Measurements from ENCODE around the gene MSI2.

Gene MSI2

GRCh38 chr17:57628421-57628820, 372.1 kb downstream of the MSI2 start:
- Histone ChIP-seq H3K9ac (ENCODE audit: low read depth, low read length) (no peak overlapping the region), H3K4me1 (ENCODE audit: control insufficient read depth, insufficient read depth, low read length) (peaks cover 2% of the 10 kb centered on the region), H3K9me3 (replicated peaks; ENCODE audit: low read length) (no peaks in the 10 kb centered on the region), H3K27me3 (ENCODE audit: control insufficient read depth, insufficient read depth, low read length) (no peaks in the 10 kb centered on the region), H3K36me3 (ENCODE audit: insufficient read depth, low read length) (peaks cover 12% of the 10 kb centered on the region), H3K4me2 (ENCODE audit: low read length) (no peak overlapping the region), H3K4me3 (ENCODE audit: low read length) (no peak overlapping the region)

DNA sequence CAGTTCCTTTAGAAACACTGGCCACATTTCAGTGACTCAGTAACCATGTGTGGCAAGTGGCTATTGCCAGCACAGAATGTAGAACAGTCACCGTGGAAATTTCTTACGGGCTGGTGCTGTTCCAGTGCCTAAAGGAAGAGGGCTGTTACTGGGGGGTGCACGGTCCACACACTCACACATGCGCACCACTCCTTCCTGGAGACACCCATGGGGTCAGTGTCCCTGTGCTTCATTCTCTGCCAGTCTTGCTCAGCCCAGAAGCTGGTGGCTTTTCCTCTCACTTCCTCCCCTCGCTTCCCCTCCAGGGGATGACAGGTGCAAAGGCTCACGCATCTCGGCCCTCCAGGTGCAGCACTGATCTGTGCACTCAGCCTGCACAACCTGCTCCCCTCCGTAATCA, 373.1 kb downstream of the MSI2 start:
- peaks cover 12% of the 10 kb centered on the region for H3K36me3 ChIP-seq (ENCODE audit: insufficient read depth, low read length)
- H3K4me1 ChIP-seq (ENCODE audit: control insufficient read depth, insufficient read depth, low read length) = no peaks in the 10 kb centered on the region
- no peak overlapping the region for H3K4me2 ChIP-seq (ENCODE audit: low read length)
- H3K9me3 ChIP-seq (replicated peaks; ENCODE audit: low read length) = peaks cover 1% of the 10 kb centered on the region
- H3K9ac ChIP-seq (ENCODE audit: low read depth, low read length) = no peak overlapping the region
- no peak overlapping the region for H3K4me3 ChIP-seq (ENCODE audit: low read length)
- no peaks in the 10 kb centered on the region for H3K27me3 ChIP-seq (ENCODE audit: control insufficient read depth, insufficient read depth, low read length)

- Histone ChIP-seq H3K4me1 (ENCODE audit: control insufficient read depth, insufficient read depth, low read length) (peaks cover 2% of the 10 kb centered on the region), H3K4me3 (ENCODE audit: low read length) (no peak overlapping the region), H3K36me3 (ENCODE audit: insufficient read depth, low read length) (peaks cover 12% of the 10 kb centered on the region), H3K27me3 (ENCODE audit: control insufficient read depth, insufficient read depth, low read length) (no peaks in the 10 kb centered on the region), H3K9me3 (replicated peaks; ENCODE audit: low read length) (peaks cover 5% of the 10 kb centered on the region), H3K9ac (ENCODE audit: low read depth, low read length) (no peak overlapping the region), H3K4me2 (ENCODE audit: low read length) (no peak overlapping the region)
Measured at GRCh38 chr17:57629886-57630285, 373.6 kb downstream of the MSI2 start.

DNA sequence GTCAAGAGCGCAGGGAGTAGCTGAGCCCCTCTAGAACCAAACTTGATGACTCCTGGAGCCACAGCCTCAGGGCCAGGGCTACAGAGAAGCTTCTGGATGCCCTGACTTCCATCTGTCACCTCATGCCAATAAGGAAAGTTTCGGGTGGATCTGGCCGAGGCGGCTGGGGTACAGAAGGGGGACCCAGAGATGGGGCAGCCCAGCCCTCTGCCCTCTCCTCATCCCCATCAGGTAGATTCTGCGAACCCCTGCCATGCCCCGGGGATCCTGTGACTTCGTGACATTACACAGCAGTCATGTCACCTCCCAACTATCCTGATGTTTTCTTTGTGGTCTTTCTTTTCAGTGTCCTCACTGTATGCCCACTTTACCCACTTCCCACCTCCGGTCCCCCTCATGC, 374.4 kb downstream of the MSI2 start:
- Histone ChIP-seq H3K4me1 (ENCODE audit: control insufficient read depth, insufficient read depth, low read length) (peaks cover 11% of the 10 kb centered on the region), H3K36me3 (ENCODE audit: insufficient read depth, low read length) (peaks cover 12% of the 10 kb centered on the region), H3K9me3 (replicated peaks; ENCODE audit: low read length) (peaks cover 5% of the 10 kb centered on the region), H3K4me2 (ENCODE audit: low read length) (no peak overlapping the region), H3K4me3 (ENCODE audit: low read length) (no peak overlapping the region), H3K9ac (ENCODE audit: low read depth, low read length) (no peak overlapping the region), H3K27me3 (ENCODE audit: control insufficient read depth, insufficient read depth, low read length) (no peaks in the 10 kb centered on the region)

- Histone ChIP-seq H3K9ac (ENCODE audit: low read depth, low read length) (no peak overlapping the region), H3K9me3 (replicated peaks; ENCODE audit: low read length) (peaks cover 5% of the 10 kb centered on the region), H3K4me2 (ENCODE audit: low read length) (no peak overlapping the region), H3K27me3 (ENCODE audit: control insufficient read depth, insufficient read depth, low read length) (no peaks in the 10 kb centered on the region), H3K4me1 (ENCODE audit: control insufficient read depth, insufficient read depth, low read length) (peaks cover 17% of the 10 kb centered on the region), H3K4me3 (ENCODE audit: low read length) (no peak overlapping the region), H3K36me3 (ENCODE audit: insufficient read depth, low read length) (peaks cover 12% of the 10 kb centered on the region)
Measured at GRCh38 chr17:57631871-57632270, 375.5 kb downstream of the MSI2 start.

DNA sequence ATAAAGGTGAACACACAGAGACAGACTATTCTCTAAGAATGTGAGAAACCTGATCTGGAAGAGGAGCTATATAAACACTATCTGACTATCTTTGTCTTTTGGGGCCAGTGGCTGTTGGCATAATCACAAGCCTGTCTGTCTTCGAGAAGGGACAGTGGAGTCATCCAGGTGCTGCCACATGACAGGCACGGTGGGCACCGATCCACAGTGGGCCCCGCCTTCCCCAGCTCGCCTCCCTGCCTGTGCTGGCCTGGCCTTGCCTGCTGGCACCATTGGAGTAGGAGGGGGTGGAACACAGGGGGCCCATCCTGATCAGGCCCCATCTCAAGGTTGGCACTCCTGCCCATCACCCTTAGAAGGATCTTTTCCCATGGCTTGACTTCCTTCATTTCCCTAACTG, 376.0 kb downstream of the MSI2 start:
- no peak overlapping the region for H3K9ac ChIP-seq (ENCODE audit: low read depth, low read length)
- peaks cover 5% of the 10 kb centered on the region for H3K9me3 ChIP-seq (replicated peaks; ENCODE audit: low read length)
- H3K36me3 ChIP-seq (ENCODE audit: insufficient read depth, low read length) = peaks cover 12% of the 10 kb centered on the region
- no peak overlapping the region for H3K4me3 ChIP-seq (ENCODE audit: low read length)
- no peak overlapping the region for H3K4me2 ChIP-seq (ENCODE audit: low read length)
- H3K27me3 ChIP-seq (ENCODE audit: control insufficient read depth, insufficient read depth, low read length) = no peaks in the 10 kb centered on the region
- peaks cover 22% of the 10 kb centered on the region for H3K4me1 ChIP-seq (ENCODE audit: control insufficient read depth, insufficient read depth, low read length)

DNA sequence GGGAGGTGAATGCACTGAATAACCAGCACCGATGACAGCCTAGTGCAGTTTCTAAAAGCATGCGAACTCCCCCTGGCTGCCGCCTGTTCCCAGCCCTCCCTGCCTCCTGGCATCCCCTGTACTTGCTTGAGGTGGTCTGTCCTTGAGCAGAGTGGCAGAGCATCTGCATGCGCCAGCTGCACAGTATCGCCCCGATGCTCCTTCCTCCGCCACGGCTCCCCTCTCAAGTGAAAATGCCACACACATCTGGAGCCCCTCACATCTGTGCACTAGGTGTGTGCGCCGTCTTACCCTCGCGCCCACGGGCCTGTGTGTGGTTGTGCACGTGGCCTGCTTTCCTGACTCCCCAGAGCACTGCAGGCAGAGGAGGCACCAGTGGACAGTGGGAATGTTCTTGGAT, 376.9 kb downstream of the MSI2 start:
- no peak overlapping the region for H3K9ac ChIP-seq (ENCODE audit: low read depth, low read length)
- H3K4me3 ChIP-seq (ENCODE audit: low read length) = no peak overlapping the region
- peaks cover 12% of the 10 kb centered on the region for H3K36me3 ChIP-seq (ENCODE audit: insufficient read depth, low read length)
- H3K9me3 ChIP-seq (replicated peaks; ENCODE audit: low read length) = peaks cover 5% of the 10 kb centered on the region
- no peak overlapping the region for H3K4me2 ChIP-seq (ENCODE audit: low read length)
- H3K4me1 ChIP-seq (ENCODE audit: control insufficient read depth, insufficient read depth, low read length) = peaks cover 31% of the 10 kb centered on the region
- no peaks in the 10 kb centered on the region for H3K27me3 ChIP-seq (ENCODE audit: control insufficient read depth, insufficient read depth, low read length)

- Histone ChIP-seq H3K27me3 (ENCODE audit: control insufficient read depth, insufficient read depth, low read length) (no peaks in the 10 kb centered on the region), H3K4me1 (ENCODE audit: control insufficient read depth, insufficient read depth, low read length) (peaks cover 36% of the 10 kb centered on the region), H3K36me3 (ENCODE audit: insufficient read depth, low read length) (peaks cover 12% of the 10 kb centered on the region)
Measured at GRCh38 chr17:57634713-57635465, 378.6 kb downstream of the MSI2 start.

DNA sequence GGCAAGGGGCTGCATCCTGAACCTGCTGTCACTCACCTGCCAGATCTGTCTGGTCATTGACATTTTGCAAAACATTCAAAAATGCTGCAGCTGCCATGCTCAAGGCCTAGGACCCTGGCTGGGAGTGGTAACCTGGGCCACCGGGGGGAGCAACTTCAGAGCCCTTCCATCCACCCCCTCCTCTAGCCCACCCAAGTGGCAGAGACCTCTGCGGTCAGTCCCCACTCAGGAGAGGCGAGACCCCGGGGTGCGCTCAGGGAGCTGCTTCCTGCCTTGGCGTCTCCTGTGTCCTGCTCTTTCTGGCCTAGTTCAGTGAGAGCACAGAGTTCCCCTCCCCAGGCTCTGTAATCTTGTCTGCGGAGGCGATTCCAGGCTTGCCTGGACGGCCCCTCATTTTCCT, 380.0 kb downstream of the MSI2 start:
- Histone ChIP-seq H3K9ac (ENCODE audit: low read depth, low read length) (no peak overlapping the region), H3K36me3 (ENCODE audit: insufficient read depth, low read length) (peaks cover 8% of the 10 kb centered on the region), H3K4me2 (ENCODE audit: low read length) (no peak overlapping the region)

More at GRCh38 chr17:57634713-57635465, 378.6 kb downstream of the MSI2 start:
- Histone ChIP-seq H3K4me3 (ENCODE audit: low read length) (no peak overlapping the region), H3K4me2 (ENCODE audit: low read length) (no peak overlapping the region), H3K9me3 (replicated peaks; ENCODE audit: low read length) (peaks cover 5% of the 10 kb centered on the region), H3K9ac (ENCODE audit: low read depth, low read length) (no peak overlapping the region)

GRCh38 chr17:57636985-57637665, 380.8 kb downstream of the MSI2 start:
- H3K4me1 ChIP-seq (ENCODE audit: control insufficient read depth, insufficient read depth, low read length) = peaks cover 36% of the 10 kb centered on the region
- peak overlapping the region; percentile 42 for H3K9ac ChIP-seq (ENCODE audit: low read depth, low read length)
- peak overlapping the region; percentile 48 for H3K4me3 ChIP-seq (ENCODE audit: low read length)
- peak overlapping the region; percentile 69 for H3K4me2 ChIP-seq (ENCODE audit: low read length)
- no peaks in the 10 kb centered on the region for H3K27me3 ChIP-seq (ENCODE audit: control insufficient read depth, insufficient read depth, low read length)
- H3K9me3 ChIP-seq (replicated peaks; ENCODE audit: low read length) = peaks cover 5% of the 10 kb centered on the region
- H3K36me3 ChIP-seq (ENCODE audit: insufficient read depth, low read length) = peaks cover 2% of the 10 kb centered on the region

More for the DNA sequence above, 380.0 kb downstream of the MSI2 start:
- Histone ChIP-seq H3K9me3 (replicated peaks; ENCODE audit: low read length) (peaks cover 5% of the 10 kb centered on the region), H3K27me3 (ENCODE audit: control insufficient read depth, insufficient read depth, low read length) (no peaks in the 10 kb centered on the region), H3K4me3 (ENCODE audit: low read length) (no peak overlapping the region), H3K4me1 (ENCODE audit: control insufficient read depth, insufficient read depth, low read length) (peaks cover 36% of the 10 kb centered on the region)

GRCh38 chr17:57637666-57638010, 381.3 kb downstream of the MSI2 start:
- Histone ChIP-seq H3K36me3 (ENCODE audit: insufficient read depth, low read length) (no peaks in the 10 kb centered on the region), H3K4me2 (ENCODE audit: low read length) (peak overlapping the region; percentile 69), H3K9me3 (replicated peaks; ENCODE audit: low read length) (peaks cover 5% of the 10 kb centered on the region), H3K4me3 (ENCODE audit: low read length) (peak overlapping the region; percentile 48), H3K4me1 (ENCODE audit: control insufficient read depth, insufficient read depth, low read length) (peaks cover 36% of the 10 kb centered on the region), H3K9ac (ENCODE audit: low read depth, low read length) (peak overlapping the region; percentile 42), H3K27me3 (ENCODE audit: control insufficient read depth, insufficient read depth, low read length) (no peaks in the 10 kb centered on the region)

- H3K4me3 ChIP-seq (ENCODE audit: low read length) = no peak overlapping the region
- H3K4me1 ChIP-seq (ENCODE audit: control insufficient read depth, insufficient read depth, low read length) = peaks cover 36% of the 10 kb centered on the region
- no peak overlapping the region for H3K9ac ChIP-seq (ENCODE audit: low read depth, low read length)
- H3K27me3 ChIP-seq (ENCODE audit: control insufficient read depth, insufficient read depth, low read length) = no peaks in the 10 kb centered on the region
- no peaks in the 10 kb centered on the region for H3K36me3 ChIP-seq (ENCODE audit: insufficient read depth, low read length)
- no peak overlapping the region for H3K4me2 ChIP-seq (ENCODE audit: low read length)
- peaks cover 5% of the 10 kb centered on the region for H3K9me3 ChIP-seq (replicated peaks; ENCODE audit: low read length)
Measured at GRCh38 chr17:57638284-57638683, 382.0 kb downstream of the MSI2 start.

Data from skeletal muscle satellite cell (primary cell).